Prostate gland (tissue), 2 donors: ENCODE data around the gene COG8.

ENCODE experiments used
- CTCF ChIP-seq, 4 experiments: fragments of 200-600 bp in 2 of 4; fragments of 450-650 bp in 2 of 4; sonication (generic) in 2 of 4; IDR thresholded peaks; 1 replicate in 3 of 4; 2 replicates in 1 of 4; pipeline ENCODE4 v1.5.1; 2016 to 2019; ENCODE audit warnings: antibody characterized with exemption in 4 of 4, mild to moderate bottlenecking in 2 of 4, moderate library complexity in 2 of 4
- POLR2A ChIP-seq: fragments of 450-650 bp; IDR thresholded peaks from one replicate; pipeline ENCODE4 v1.6.1; 2016; ENCODE audit warnings: antibody characterized with exemption, mild to moderate bottlenecking
- POLR2AphosphoS5 ChIP-seq: sonication (generic); formaldehyde crosslinking; IDR thresholded peaks from one replicate; pipeline ENCODE4 v1.6.1; 2017; ENCODE audit warnings: antibody characterized with exemption

GRCh38 chr16:69298261-69298660 is 41.1 kb downstream of the COG8 start:
- no peak for TF ChIP-seq POLR2A
- no peak for TF ChIP-seq CTCF (IDR thresholded peaks at IDR 0.05)
- TF ChIP-seq POLR2AphosphoS5 = no peak
